Nephron (organoid): Measurements from ENCODE around the gene ACTA1.

Source experiments
- H3K27ac Mint-ChIP-seq, 3 experiments: 2 replicates each; pipeline ENCODE4 v1.8.0; 2020; ENCODE audit warnings: mixed read lengths in 3 of 3, mild to moderate bottlenecking in 2 of 3, moderate library complexity in 1 of 3
- H3K27me3 Mint-ChIP-seq: 2 replicates; pipeline ENCODE4 v1.8.0; 2021; ENCODE audit warnings: low read depth, mild to moderate bottlenecking, moderate library complexity, mixed read lengths
- H3K36me3 Mint-ChIP-seq: 2 replicates; pipeline ENCODE4 v1.8.0; 2020; ENCODE audit warnings: low read depth, mixed read lengths
- H3K4me1 Mint-ChIP-seq: 2 replicates; pipeline ENCODE4 v1.8.0; 2020; ENCODE audit warnings: mixed read lengths
- H3K4me3 Mint-ChIP-seq, 3 experiments: 2 replicates each; pipeline ENCODE4 v1.8.0; 2020; ENCODE audit warnings: mild to moderate bottlenecking in 3 of 3, mixed read lengths in 3 of 3, moderate library complexity in 2 of 3
- H3K9me3 Mint-ChIP-seq: 2 replicates; pipeline ENCODE4 v1.8.0; 2020; ENCODE audit warnings: mixed read lengths
- CTCF ChIP-seq, 3 experiments: fragments of 200-600 bp; sonication (generic); IDR thresholded peaks; one replicate each; pipeline ENCODE4 v1.5.0; 2021; ENCODE audit warnings: antibody characterized with exemption in 3 of 3; ENCODE audit not compliant: unreplicated experiment in 3 of 3

Gene ACTA1

GRCh38 chr1:229410370-229410691 is 23.6 kb downstream of the ACTA1 start:
- H3K4me1 Mint-ChIP-seq, result peaks cover 54% of the 10 kb centered on the region
- peaks cover 39% of the 10 kb centered on the region for H3K27me3 Mint-ChIP-seq
- no peaks in the 10 kb centered on the region for H3K9me3 Mint-ChIP-seq
- peak overlapping the region; percentile 71 to 84 (median 84) for H3K27ac Mint-ChIP-seq
- H3K4me3 Mint-ChIP-seq, result peak overlapping the region in 2 of 3 experiments; percentile 61 to 79
- TF ChIP-seq CTCF (IDR thresholded peaks at IDR 0.05; ENCODE audit: unreplicated experiment in 3 of 3), result no peak
- no peaks in the 10 kb centered on the region for H3K36me3 Mint-ChIP-seq

- H3K4me3 Mint-ChIP-seq, result peak overlapping the region in 2 of 3 experiments; percentile 61 to 80
- no peaks in the 10 kb centered on the region for H3K9me3 Mint-ChIP-seq
- H3K27ac Mint-ChIP-seq, result peak overlapping the region in 1 of 3 experiments; percentile 71
- no peaks in the 10 kb centered on the region for H3K36me3 Mint-ChIP-seq
- H3K4me1 Mint-ChIP-seq, result peaks cover 54% of the 10 kb centered on the region
- no peak for TF ChIP-seq CTCF (IDR thresholded peaks at IDR 0.05; ENCODE audit: unreplicated experiment in 3 of 3)
- peaks cover 44% of the 10 kb centered on the region for H3K27me3 Mint-ChIP-seq
Measured at GRCh38 chr1:229409616-229410369, 24.1 kb downstream of the ACTA1 start.

- no peak for TF ChIP-seq CTCF (IDR thresholded peaks at IDR 0.05; ENCODE audit: unreplicated experiment in 3 of 3)
- Mint-ChIP-seq H3K36me3 (no peaks in the 10 kb centered on the region), H3K27me3 (peaks cover 54% of the 10 kb centered on the region), H3K9me3 (no peaks in the 10 kb centered on the region), H3K27ac (peak overlapping the region; percentile 51 to 95 (median 69)), H3K4me1 (peaks cover 54% of the 10 kb centered on the region), H3K4me3 (peak overlapping the region; percentile 20 to 80 (median 40))
Measured at GRCh38 chr1:229408458-229409037, 25.3 kb downstream of the ACTA1 start.

GRCh38 chr1:229407206-229408026 is 26.5 kb downstream of the ACTA1 start:
- Mint-ChIP-seq H3K4me3 (peak overlapping the region; percentile 79 to 83 (median 79)), H3K4me1 (peaks cover 48% of the 10 kb centered on the region), H3K9me3 (no peaks in the 10 kb centered on the region), H3K27ac (no peak overlapping the region), H3K27me3 (peaks cover 62% of the 10 kb centered on the region), H3K36me3 (no peaks in the 10 kb centered on the region)
- no peak for TF ChIP-seq CTCF (IDR thresholded peaks at IDR 0.05; ENCODE audit: unreplicated experiment in 3 of 3)

GRCh38 chr1:229406798-229407197 is 27.1 kb downstream of the ACTA1 start:
- Mint-ChIP-seq H3K36me3 (no peaks in the 10 kb centered on the region), H3K9me3 (no peaks in the 10 kb centered on the region), H3K27ac (no peak overlapping the region), H3K4me1 (peaks cover 42% of the 10 kb centered on the region), H3K4me3 (peak overlapping the region; percentile 79 to 83 (median 79)), H3K27me3 (peaks cover 69% of the 10 kb centered on the region)
- no peak for TF ChIP-seq CTCF (IDR thresholded peaks at IDR 0.05; ENCODE audit: unreplicated experiment in 3 of 3)
